Lower leg skin (tissue), 4 donors: ENCODE measurements around the gene RALGAPA2. TPM values are rescaled to one million over a fixed set of nuclear protein-coding genes. Genes with fewer than 3 reads are reported as not detected.

Experiments
- DNase-seq, 2 donors: peaks; one replicate each; pipeline ENCODE4 v3.0.0-alpha.2; 2019; ENCODE audit warnings: low spot score in 2 of 2
- H3K4me3 ChIP-seq: fragments of 200-600 bp; sonication (generic); 2 replicates; pipeline ENCODE4 v1.5.1; 2017; ENCODE audit warnings: mild to moderate bottlenecking, low read depth; ENCODE audit not compliant: poor library complexity, severe bottlenecking
- POLR2A ChIP-seq, 2 donors: fragments of 450-650 bp; IDR thresholded peaks; one replicate each; pipeline ENCODE4 v1.6.1; 2016 to 2017; ENCODE audit warnings: antibody characterized with exemption in 2 of 2, mild to moderate bottlenecking in 1 of 2, moderate library complexity in 1 of 2
- WGBS, 2 donors: methylation state at CpG; one replicate each; pipeline ENCODE4 v1.1.5; 2018; 5-methylcytosine and 5-hydroxymethylcytosine counted together
- intact Hi-C: fragments of 100-400 bp; cut with DNase I; formaldehyde crosslinking; loops from one replicate; pipeline ENCODE4 v1.15.0; 2023; ENCODE audit warnings: low total_unique reads
- total RNA-seq, 4 donors: library from RNA; depleted of rRNA; stranded (reverse); fragments of >200 nt; gene quantifications; one replicate each; pipeline ENCODE4 v1.1.0, GENCODE V29; 2016
- TF ChIP-seq, protein P1 (sequence below), 3 donors: fragments of 450-650 bp; IDR thresholded peaks; one replicate each; pipeline ENCODE4 v1.5.1; 2016; ENCODE audit warnings: antibody characterized with exemption in 3 of 3, mild to moderate bottlenecking in 3 of 3, moderate library complexity in 2 of 3

RALGAPA2 gene
- total RNA-seq, 4 donors from 2014 or later, result 56.1 to 78.8 (median 60.8) TPM

DNA sequence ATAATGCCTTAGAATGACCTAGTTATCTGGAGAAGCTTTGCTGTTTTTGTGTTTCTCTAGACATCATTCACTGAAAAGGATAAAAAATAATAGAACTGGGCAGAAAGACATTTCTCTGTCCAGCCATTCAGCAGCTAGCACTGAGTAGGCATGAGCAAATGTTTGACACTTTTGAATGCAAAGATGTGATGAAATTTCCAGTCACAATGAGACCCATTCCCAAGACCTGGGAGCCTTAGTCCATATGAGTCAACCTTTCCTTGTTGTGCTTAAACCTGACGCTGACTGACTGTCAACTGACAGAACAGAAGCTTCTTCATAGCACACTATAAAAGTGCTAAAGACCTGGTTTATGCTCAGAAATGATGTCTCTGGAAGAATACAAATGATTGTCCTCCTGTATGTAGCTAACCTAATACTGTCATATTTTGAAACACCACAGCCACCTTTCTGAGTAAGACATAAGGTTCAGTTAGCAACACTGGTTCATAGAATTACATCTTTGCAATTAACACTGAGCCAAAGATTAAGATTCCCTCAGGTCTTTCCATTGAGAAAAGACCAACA lies 17.1 kb downstream of the RALGAPA2 start:
- DNase-seq, result no peak
- no peak for TF ChIP-seq POLR2A (IDR thresholded peaks at IDR 0.05)
- TF ChIP-seq, protein P1, sequence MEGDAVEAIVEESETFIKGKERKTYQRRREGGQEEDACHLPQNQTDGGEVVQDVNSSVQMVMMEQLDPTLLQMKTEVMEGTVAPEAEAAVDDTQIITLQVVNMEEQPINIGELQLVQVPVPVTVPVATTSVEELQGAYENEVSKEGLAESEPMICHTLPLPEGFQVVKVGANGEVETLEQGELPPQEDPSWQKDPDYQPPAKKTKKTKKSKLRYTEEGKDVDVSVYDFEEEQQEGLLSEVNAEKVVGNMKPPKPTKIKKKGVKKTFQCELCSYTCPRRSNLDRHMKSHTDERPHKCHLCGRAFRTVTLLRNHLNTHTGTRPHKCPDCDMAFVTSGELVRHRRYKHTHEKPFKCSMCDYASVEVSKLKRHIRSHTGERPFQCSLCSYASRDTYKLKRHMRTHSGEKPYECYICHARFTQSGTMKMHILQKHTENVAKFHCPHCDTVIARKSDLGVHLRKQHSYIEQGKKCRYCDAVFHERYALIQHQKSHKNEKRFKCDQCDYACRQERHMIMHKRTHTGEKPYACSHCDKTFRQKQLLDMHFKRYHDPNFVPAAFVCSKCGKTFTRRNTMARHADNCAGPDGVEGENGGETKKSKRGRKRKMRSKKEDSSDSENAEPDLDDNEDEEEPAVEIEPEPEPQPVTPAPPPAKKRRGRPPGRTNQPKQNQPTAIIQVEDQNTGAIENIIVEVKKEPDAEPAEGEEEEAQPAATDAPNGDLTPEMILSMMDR (IDR thresholded peaks at IDR 0.05), result no peak
- 57 to 73% methylated on average over 1 of the region's 1 CpG for WGBS, 2 donors
- intact Hi-C loops, result no loop called here
- no peak overlapping the region for H3K4me3 ChIP-seq

DNA sequence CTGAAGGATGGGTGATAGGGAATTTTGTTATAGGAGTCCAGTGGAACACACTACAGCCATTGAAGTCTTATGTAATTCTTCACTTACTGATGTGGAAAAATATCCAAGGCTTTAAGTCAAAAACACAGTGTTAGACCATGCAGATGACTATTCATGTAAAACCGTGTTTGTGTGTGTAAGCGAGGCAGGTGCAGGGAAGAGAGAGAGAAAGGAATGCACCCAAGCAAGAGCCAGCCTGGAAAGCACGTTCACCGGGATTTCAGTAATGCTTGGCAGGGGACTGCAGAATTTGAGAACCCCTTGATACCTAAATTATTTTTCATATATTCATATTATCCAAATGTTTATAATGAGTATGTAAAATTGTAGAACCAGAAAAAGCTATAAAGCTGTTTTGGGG lies 17.9 kb downstream of the RALGAPA2 start:
- intact Hi-C loops, result no loop called here
- DNase-seq, result no peak
- 85 to 90% methylated on average over 4 of the region's 4 CpGs for WGBS, 2 donors
- TF ChIP-seq, protein P1 (IDR thresholded peaks at IDR 0.05), result no peak
- no peak for TF ChIP-seq POLR2A (IDR thresholded peaks at IDR 0.05)
- no peak overlapping the region for H3K4me3 ChIP-seq

DNA sequence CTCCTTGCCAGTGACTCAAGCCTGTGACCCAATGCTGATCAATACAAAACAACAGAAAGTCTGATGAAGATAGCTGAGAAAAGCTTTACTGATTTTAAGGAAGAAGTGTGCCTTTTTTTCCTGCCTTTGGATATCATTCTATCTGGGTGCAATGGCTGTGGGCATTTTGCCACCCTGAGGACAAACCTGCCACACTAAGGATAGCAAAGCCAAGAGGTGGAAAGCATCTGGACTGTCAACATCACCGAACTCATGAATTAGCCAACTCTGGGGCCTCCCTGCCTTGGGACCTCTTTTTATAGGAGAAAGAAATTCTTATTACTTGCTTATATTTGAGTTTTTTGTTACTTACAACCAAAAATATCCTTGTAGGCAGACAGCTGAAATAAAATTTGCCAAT lies 19.9 kb downstream of the RALGAPA2 start:
- TF ChIP-seq POLR2A (IDR thresholded peaks at IDR 0.05), result no peak
- TF ChIP-seq, protein P1 (IDR thresholded peaks at IDR 0.05), result no peak
- no peak for DNase-seq
- 71 to 78% methylated on average over 1 of the region's 1 CpG for WGBS, 2 donors
- intact Hi-C loops, result no loop called here
- H3K4me3 ChIP-seq, result no peak overlapping the region

DNA sequence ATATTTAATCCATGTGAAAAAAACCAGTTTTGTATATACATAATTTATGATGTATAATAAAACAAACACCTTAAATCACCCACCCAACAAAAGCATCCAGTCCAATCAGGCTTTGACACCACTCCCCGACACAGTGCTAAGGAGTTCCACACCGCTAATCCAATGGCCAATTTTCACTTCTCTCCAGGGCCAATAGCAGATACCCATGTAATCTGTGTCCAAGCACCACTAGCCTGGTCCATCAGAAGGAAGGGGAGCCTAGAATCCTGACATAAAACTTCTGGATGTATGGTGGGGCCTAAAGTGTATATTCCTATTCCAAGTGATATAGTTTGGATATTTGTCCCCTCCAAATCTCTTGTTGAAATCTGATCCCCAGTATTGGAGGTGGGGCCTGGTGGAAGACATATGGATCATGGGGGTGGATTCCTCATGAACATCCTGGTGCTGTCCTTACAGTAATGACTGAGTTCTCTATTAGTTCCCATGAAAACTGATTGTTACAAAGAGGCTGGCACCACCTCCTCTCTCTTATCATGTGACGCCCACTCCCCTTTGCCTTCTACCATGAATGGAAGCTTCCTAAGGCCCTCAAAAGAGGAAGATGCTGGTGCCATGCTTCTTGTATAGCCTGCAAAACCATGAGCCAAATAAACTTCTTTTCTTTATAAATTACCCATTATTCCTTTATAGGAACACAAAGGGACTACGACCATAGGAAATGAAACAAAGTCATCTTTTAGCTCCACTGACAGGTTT lies 20.8 kb downstream of the RALGAPA2 start:
- intact Hi-C loops, result no loop called here
- TF ChIP-seq, protein P1 (IDR thresholded peaks at IDR 0.05), result no peak
- TF ChIP-seq POLR2A (IDR thresholded peaks at IDR 0.05), result no peak
- DNase-seq, result no peak
- 86 to 88% methylated on average over 4 of the region's 4 CpGs for WGBS, 2 donors
- H3K4me3 ChIP-seq, result no peak overlapping the region

DNA sequence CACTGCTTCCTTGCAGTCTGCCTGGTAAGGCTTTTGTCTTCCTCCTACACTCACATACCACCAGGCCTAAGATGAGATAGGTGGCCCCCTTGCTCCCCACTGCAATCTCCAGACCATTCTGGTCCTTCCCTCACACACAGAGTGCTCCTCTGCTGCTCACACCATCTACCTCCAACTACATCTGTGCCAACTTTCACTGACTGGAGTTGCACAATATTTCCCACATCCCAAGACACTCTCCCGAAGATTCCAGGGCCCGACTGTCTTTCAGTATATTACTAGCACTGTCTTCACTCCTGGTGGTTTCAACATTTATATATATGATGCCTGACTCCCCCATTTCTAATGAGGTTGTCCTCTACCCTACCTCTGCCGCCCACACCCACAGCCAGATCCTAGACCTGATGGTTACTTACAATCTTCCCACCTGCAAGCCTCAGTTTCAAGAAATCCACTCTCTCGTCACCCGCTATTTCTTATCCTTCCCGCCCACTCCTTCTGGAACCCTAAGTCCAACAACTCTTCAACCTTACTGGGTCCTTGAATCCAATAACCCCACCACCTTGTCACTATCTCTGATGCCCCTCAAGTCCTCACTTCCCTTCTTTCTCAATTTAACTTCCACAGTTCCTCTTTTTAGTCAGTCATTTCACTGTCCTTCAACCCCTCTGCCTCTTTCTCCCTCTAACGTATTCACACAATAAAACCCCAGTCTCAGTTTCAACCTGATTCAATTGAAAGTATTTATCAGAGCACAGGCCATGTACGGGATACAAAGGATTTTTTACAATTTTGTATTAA lies 21.6 kb downstream of the RALGAPA2 start:
- no peak for DNase-seq
- H3K4me3 ChIP-seq, result no peak overlapping the region
- WGBS, 2 donors, result 90 to 91% methylated on average over 8 of the region's 8 CpGs
- intact Hi-C loops, result no loop called here
- TF ChIP-seq POLR2A (IDR thresholded peaks at IDR 0.05), result no peak
- TF ChIP-seq, protein P1 (IDR thresholded peaks at IDR 0.05), result no peak
